ENCODE results near the gene KNDC1. TPM values are rescaled to one million over a fixed set of nuclear protein-coding genes. Genes with fewer than 3 reads are reported as not detected.
A peak's percentile ranks its signal among the peaks of the same experiment; 100 is the strongest.

KNDC1 gene
- total RNA-seq, 4 donors from 2014 or later = 0.27 to 1.7 TPM; not detected in 2

DNA sequence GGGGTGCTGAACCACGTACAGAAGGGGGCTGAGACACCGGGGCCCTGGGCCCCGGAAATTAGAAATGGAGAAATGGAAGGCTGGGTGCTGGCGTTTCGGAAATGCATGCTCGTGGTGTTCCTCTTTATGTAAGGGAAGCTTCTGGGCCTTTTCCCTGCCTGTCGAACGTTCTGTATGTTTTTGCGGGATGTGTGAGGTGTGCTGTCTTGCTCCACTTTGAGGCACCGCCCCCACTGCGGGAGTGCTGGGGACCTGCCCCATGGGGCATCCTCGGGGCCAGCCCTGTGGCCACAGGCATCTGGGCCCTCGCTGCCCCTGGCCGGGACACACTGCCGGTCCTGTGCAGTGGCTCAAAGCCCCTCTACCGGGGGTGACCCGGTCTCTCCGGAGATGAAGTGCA lies 75.9 kb downstream of the KNDC1 start:
- TF ChIP-seq, protein P1, sequence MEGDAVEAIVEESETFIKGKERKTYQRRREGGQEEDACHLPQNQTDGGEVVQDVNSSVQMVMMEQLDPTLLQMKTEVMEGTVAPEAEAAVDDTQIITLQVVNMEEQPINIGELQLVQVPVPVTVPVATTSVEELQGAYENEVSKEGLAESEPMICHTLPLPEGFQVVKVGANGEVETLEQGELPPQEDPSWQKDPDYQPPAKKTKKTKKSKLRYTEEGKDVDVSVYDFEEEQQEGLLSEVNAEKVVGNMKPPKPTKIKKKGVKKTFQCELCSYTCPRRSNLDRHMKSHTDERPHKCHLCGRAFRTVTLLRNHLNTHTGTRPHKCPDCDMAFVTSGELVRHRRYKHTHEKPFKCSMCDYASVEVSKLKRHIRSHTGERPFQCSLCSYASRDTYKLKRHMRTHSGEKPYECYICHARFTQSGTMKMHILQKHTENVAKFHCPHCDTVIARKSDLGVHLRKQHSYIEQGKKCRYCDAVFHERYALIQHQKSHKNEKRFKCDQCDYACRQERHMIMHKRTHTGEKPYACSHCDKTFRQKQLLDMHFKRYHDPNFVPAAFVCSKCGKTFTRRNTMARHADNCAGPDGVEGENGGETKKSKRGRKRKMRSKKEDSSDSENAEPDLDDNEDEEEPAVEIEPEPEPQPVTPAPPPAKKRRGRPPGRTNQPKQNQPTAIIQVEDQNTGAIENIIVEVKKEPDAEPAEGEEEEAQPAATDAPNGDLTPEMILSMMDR (IDR thresholded peaks at IDR 0.05) = no peak
- no peak for TF ChIP-seq POLR2A (IDR thresholded peaks at IDR 0.05)
- Histone ChIP-seq H3K4me1 (peaks cover 0 to 22% (median 15%) of the 10 kb centered on the region in 4 donors), H3K9me3 (no peaks in the 10 kb centered on the region), H3K27ac (no peak overlapping the region), H3K27me3 (peaks cover 0 to 41% of the 10 kb centered on the region in 2 donors), H3K36me3 (no peaks in the 10 kb centered on the region), H3K4me3 (peak overlapping the region in 2 of 4 donors; percentile 31 to 38)
- no peak for DNase-seq

DNA sequence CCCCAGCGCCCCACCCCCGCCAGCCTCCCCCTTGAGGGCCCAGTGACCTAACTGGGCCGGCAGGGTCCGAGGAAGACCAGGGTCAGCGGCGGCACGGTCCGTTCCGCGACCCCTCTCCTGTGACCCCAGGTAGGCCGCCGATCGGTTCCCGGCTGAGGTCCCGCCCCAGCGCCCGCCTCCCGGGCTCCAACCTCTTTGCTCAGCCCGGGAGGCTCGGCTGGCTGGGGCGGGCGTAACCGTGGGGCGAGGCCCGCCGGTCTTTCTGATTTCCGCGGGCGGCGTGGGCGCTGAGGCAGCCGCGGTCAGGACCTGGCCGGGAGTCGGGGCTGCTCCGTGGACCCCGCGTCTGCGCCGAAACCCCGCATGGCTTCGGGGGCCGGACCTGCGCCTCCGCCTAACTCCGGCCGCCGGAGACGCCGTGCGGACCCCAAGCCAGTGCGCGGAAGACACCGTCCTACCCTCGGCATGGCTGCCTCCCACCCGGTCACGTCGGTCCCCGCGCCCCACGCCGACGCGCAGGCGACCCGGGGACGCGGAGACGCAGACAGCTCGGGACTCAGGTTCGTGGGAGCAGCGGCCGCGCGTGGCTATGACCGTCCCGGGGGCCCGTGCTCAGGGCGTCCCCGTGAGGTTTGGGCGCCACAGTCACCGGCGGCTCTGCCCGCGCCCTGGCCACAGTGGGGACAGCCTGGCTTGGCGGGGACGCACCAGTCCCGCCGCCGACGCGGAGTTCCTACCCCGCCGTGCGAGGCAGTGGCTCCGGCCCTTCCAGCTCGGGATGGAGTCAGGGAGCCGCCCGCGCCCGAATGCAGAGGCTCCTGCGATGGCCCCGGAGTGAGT lies 76.6 kb downstream of the KNDC1 start:
- Histone ChIP-seq H3K4me1 (peaks cover 0 to 26% (median 16%) of the 10 kb centered on the region in 4 donors), H3K36me3 (no peaks in the 10 kb centered on the region), H3K27ac (no peak overlapping the region), H3K4me3 (peak overlapping the region in 3 of 4 donors; percentile 31 to 43 (median 38)), H3K27me3 (peaks cover 0 to 36% of the 10 kb centered on the region in 2 donors), H3K9me3 (no peaks in the 10 kb centered on the region)
- no peak for DNase-seq
- TF ChIP-seq, protein P1 (IDR thresholded peaks at IDR 0.05) = no peak
- TF ChIP-seq POLR2A (IDR thresholded peaks at IDR 0.05) = no peak

DNA sequence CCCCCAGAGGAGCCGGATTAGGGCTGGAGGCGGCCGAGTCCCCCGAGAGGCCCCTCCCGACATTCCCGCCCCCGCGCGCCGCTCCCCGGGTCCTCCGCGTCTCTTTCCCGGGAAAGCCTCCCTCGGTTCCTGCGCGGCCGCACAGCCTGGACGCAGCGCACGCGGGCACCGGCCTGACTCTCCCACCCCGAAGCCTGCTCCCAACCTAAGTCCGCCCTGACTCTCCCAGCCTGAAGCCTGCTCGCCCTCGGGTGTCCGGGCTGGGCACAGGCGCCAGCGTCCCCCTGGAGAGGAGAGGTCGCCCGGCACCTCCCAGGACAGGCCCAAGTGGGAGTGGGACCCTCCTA lies 77.2 kb downstream of the KNDC1 start:
- H3K9me3 ChIP-seq = no peaks in the 10 kb centered on the region
- H3K4me1 ChIP-seq = peaks cover 0 to 30% (median 19%) of the 10 kb centered on the region in 4 donors
- H3K36me3 ChIP-seq = no peaks in the 10 kb centered on the region
- TF ChIP-seq, protein P1 (IDR thresholded peaks at IDR 0.05) = no peak
- TF ChIP-seq POLR2A (IDR thresholded peaks at IDR 0.05) = no peak
- no peak overlapping the region for H3K27ac ChIP-seq
- peaks cover 0 to 36% of the 10 kb centered on the region in 2 donors for H3K27me3 ChIP-seq
- no peak for DNase-seq
- H3K4me3 ChIP-seq = peak overlapping the region in 2 of 4 donors; percentile 38 to 43

DNA sequence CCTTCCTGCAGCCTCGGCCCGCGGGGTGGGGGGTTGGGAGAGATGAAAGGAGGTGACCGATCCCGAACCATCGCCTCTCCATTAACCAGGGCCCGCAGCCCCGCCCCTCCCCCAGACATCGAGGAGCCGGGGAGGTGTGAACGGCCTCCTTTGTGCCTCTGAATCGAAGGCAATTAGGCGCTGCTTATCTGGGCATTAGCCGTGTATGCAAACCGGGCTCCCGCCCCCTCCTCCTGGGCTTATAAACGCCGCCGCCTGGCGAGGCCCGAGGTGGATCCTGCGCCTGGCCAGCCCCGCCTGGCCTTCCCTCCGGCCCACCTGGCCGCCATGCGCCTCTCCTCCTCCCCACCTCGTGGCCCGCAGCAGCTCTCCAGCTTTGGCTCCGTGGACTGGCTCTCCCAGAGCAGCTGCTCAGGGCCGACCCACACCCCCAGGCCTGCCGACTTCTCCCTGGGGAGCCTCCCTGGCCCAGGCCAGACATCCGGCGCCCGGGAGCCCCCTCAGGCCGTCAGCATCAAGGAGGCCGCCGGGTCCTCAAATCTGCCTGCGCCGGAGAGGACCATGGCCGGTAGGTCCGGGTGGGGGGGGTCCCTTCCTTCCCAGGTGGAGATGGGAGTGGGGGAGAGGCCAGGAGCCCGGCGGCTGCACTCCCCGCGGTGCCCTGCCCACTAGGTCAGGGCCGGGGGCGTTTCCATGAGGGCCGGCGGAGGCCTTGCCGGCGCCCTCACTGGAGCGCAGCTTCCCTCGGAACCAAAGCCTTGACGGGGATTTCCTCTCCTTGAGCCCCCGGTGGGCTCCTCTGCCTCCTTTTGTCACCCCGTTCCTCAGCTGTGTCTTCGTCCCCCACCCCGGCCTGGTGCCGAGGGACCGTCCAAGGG lies 77.8 kb downstream of the KNDC1 start, which contains the start of gene VENTX:
Gene VENTX, plus strand, starts transcription at position 268 of the 878 bp plus-strand sequence. Its CDS starts 60 bp downstream, at position 328.
- Histone ChIP-seq H3K4me3 (peak within 1 kb of the TSS in 3 of 4 donors; percentile 31 to 43 (median 38)), H3K36me3 (no peaks in the 10 kb centered on the region), H3K27me3 (peaks cover 0 to 36% of the 10 kb centered on the region in 2 donors), H3K9me3 (no peaks in the 10 kb centered on the region), H3K4me1 (peaks cover 0 to 30% (median 19%) of the 10 kb centered on the region in 4 donors), H3K27ac (no peak within 1 kb of the TSS)
- DNase-seq = no peak
- TF ChIP-seq POLR2A (IDR thresholded peaks at IDR 0.05) = no peak
- TF ChIP-seq, protein P1 (IDR thresholded peaks at IDR 0.05) = no peak

DNA sequence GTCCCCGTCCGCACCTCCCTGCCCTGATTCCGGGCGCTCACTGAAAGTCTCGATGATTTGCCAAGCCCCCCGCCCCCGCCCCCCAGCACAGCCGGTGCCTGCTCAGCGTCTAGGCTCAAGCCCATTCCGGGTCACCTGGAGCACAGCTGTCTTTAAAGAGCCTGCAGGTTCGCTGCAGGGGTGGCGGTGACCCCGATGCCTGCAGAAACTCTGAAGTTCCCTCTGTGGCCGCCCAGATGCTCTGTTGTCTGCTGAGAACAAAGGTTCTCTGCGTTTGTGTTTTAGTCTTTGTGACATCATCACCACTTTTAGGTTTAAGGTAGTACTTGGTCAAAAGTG lies 78.4 kb downstream of the KNDC1 start:
- H3K4me3 ChIP-seq = no peak overlapping the region
- H3K9me3 ChIP-seq = no peaks in the 10 kb centered on the region
- no peak for TF ChIP-seq POLR2A (IDR thresholded peaks at IDR 0.05)
- TF ChIP-seq, protein P1 (IDR thresholded peaks at IDR 0.05) = no peak
- no peak overlapping the region for H3K27ac ChIP-seq
- peaks cover 0 to 36% of the 10 kb centered on the region in 2 donors for H3K27me3 ChIP-seq
- no peaks in the 10 kb centered on the region for H3K36me3 ChIP-seq
- H3K4me1 ChIP-seq = peaks cover 0 to 30% (median 19%) of the 10 kb centered on the region in 4 donors
- no peak for DNase-seq

Data from Peyer's patch (tissue), 4 donors.